ENCODE measurements around the gene CACNA1I.

- no peak for TF ChIP-seq CTCF (IDR thresholded peaks at IDR 0.05)
- no peak for TF ChIP-seq POLR2A (IDR thresholded peaks at IDR 0.05)
Observed at GRCh38 chr22:39648630-39648950, 78.0 kb downstream of the CACNA1I start.
